A549 (cell line): ENCODE data around the gene HBZ. TPM values are rescaled to one million over a fixed set of nuclear protein-coding genes. Genes with fewer than 3 reads are reported as not detected.
A peak's percentile ranks its signal among the peaks of the same experiment; 100 is the strongest.

Experiments used
- ATAC-seq, 2 experiments: fragments of 200-7000 bp in 1 of 2; fragments of >200 bp in 1 of 2; cut with Nextera tagmentation in 1 of 2; cut with Tn5 transposase in 1 of 2; 3 replicates each; pipeline versions ENCODE4 v1.8.0 to v1.9.1; 2018 to 2020; ENCODE audit warnings: mild to moderate bottlenecking in 1 of 2, moderate library complexity in 1 of 2
- CTCF ChIA-PET: fragments of 300-600 bp; sonication (Branson Sonifier 250); formaldehyde crosslinking; extraction: SDS; loops from one replicate; lab custom pipeline; 2021; ENCODE audit warnings: antibody characterized with exemption, inconsistent platforms; lab: Yijun Ruan, JAX
- POLR2A ChIA-PET: fragments of 350-600 bp; formaldehyde crosslinking; extraction: SDS; loops from one replicate; lab custom pipeline; 2021; ENCODE audit warnings: antibody characterized with exemption, inconsistent platforms; lab: Yijun Ruan, JAX
- DNase-seq, 2 experiments: peaks; one replicate each; pipeline versions ENCODE4 v3.0.0 to v3.0.0-alpha.2; 2011 to 2016; ENCODE audit warnings: low read depth in 1 of 2, low spot score in 1 of 2
- FAIRE-seq: peaks from 2 replicates; lab custom pipeline; 2011; peaks lifted over from hg19 to GRCh38; lab: Jason Lieb, UNC
- H3K27ac ChIP-seq, 2 experiments: fragments of >200 bp; sonication (Bioruptor Twin); formaldehyde crosslinking; 3 replicates each; pipeline ENCODE4 v1.5.1; 2016 to 2017
- H3K4me1 ChIP-seq: fragments of >200 bp; sonication (Bioruptor Twin); formaldehyde crosslinking; 3 replicates; pipeline ENCODE4 v1.6.1; 2016
- H3K4me2 ChIP-seq: fragments of >200 bp; sonication (Bioruptor Twin); formaldehyde crosslinking; 3 replicates; pipeline ENCODE4 v1.6.1; 2016
- H3K4me3 ChIP-seq: fragments of >200 bp; sonication (Bioruptor Twin); formaldehyde crosslinking; 3 replicates; pipeline ENCODE4 v1.5.1; 2016
- H3K9me3 ChIP-seq: fragments of >200 bp; sonication (Bioruptor Twin); formaldehyde crosslinking; 3 replicates; pipeline ENCODE4 v1.6.1; 2016
- BHLHE40 ChIP-seq: IDR thresholded peaks from 2 replicates; pipeline ENCODE4 v1.6.1; 2012; ENCODE audit warnings: low read depth, low read length, inconsistent platforms
- CEBPB ChIP-seq, 2 experiments: fragments of >200 bp in 1 of 2; sonication (Bioruptor Twin) in 1 of 2; formaldehyde crosslinking in 1 of 2; IDR thresholded peaks; 2 replicates each; pipeline ENCODE4 v1.6.1; 2012 to 2016
- EHF ChIP-seq: fragments of 250-450 bp; sonication (Bioruptor Pico); IDR thresholded peaks from 2 replicates; pipeline ENCODE4 v1.5.0; 2020; ENCODE audit warnings: mild to moderate bottlenecking
- FOSB ChIP-seq: fragments of 250-450 bp; sonication (Bioruptor Pico); IDR thresholded peaks from 2 replicates; pipeline ENCODE4 v1.5.0; 2020; ENCODE audit warnings: mild to moderate bottlenecking, moderate library complexity
- GATA3 ChIP-seq: IDR thresholded peaks from 2 replicates; pipeline ENCODE4 v1.6.1; 2012; ENCODE audit warnings: borderline replicate concordance
- HOXB13 ChIP-seq: fragments of 250-450 bp; sonication (Bioruptor Pico); IDR thresholded peaks from 2 replicates; pipeline ENCODE4 v1.5.0; 2020; ENCODE audit warnings: low read depth, mild to moderate bottlenecking, moderate library complexity
- JUNB ChIP-seq: fragments of >200 bp; sonication (Bioruptor Twin); formaldehyde crosslinking; IDR thresholded peaks from 2 replicates; pipeline ENCODE4 v1.6.1; 2016
- KDM1A ChIP-seq: fragments of 200-600 bp; sonication (generic); IDR thresholded peaks from 2 replicates; pipeline ENCODE4 v1.6.1; 2016; ENCODE audit warnings: low read depth, mild to moderate bottlenecking
- NPAS2 ChIP-seq: fragments of 250-450 bp; sonication (Bioruptor Pico); IDR thresholded peaks from 2 replicates; pipeline ENCODE4 v1.8.0; 2022; ENCODE audit warnings: mild to moderate bottlenecking, moderate library complexity, borderline replicate concordance
- NR3C1 ChIP-seq: fragments of >200 bp; sonication (Bioruptor Twin); formaldehyde crosslinking; IDR thresholded peaks from 3 replicates; pipeline ENCODE4 v1.6.1; 2017
- POLR2A ChIP-seq: IDR thresholded peaks from 2 replicates; pipeline ENCODE4 v1.6.1; 2012; ENCODE audit warnings: mild to moderate bottlenecking, low read length
- RAD21 ChIP-seq, 2 experiments: fragments of >200 bp in 1 of 2; sonication (Bioruptor Twin) in 1 of 2; formaldehyde crosslinking in 1 of 2; IDR thresholded peaks in 1 of 2; conservative IDR thresholded peaks in 1 of 2; 2 replicates in 1 of 2; 3 replicates in 1 of 2; pipeline ENCODE4 v1.6.1; 2012 to 2018; ENCODE audit warnings: inconsistent platforms in 1 of 2
- RARB ChIP-seq: fragments of 250-450 bp; sonication (Bioruptor Pico); IDR thresholded peaks from 2 replicates; pipeline ENCODE4 v1.8.0; 2021; ENCODE audit warnings: mild to moderate bottlenecking, moderate library complexity
- RFX5 ChIP-seq: fragments of 450-650 bp; IDR thresholded peaks from 2 replicates; pipeline ENCODE4 v1.7.1; 2014; ENCODE audit warnings: antibody characterized with exemption, mild to moderate bottlenecking, moderate library complexity
- SMC3 ChIP-seq: fragments of >200 bp; sonication (Bioruptor Twin); formaldehyde crosslinking; IDR thresholded peaks from 3 replicates; pipeline ENCODE4 v1.6.1; 2018; ENCODE audit warnings: inconsistent platforms
- ZFP36 ChIP-seq: fragments of 450-650 bp; IDR thresholded peaks from 2 replicates; pipeline ENCODE4 v1.6.1; 2014; ENCODE audit warnings: borderline replicate concordance; ENCODE audit not compliant: partially characterized antibody
- WGBS: methylation state at CpG from one replicate; pipeline ENCODE4 v1.1.6; 2017; ENCODE audit errors: missing lambda C conversion rate; 5-methylcytosine and 5-hydroxymethylcytosine counted together
- polyA plus RNA-seq, 4 experiments: library from polyadenylated mRNA; depleted of rRNA in 3 of 4; stranded (reverse); fragments of >200 nt; fragmentation: RNase III in 1 of 4; extraction: RNeasy Plus Mini Kit Qiagen cat#74134 plus additional on column Dnase treatment in 1 of 4; gene quantifications; 2 replicates in 3 of 4; 3 replicates in 1 of 4; pipeline ENCODE4 v1.2.3, GENCODE V29; 2011 to 2017
- TF ChIP-seq, protein P1 (sequence below): fragments of 250-450 bp; sonication (Bioruptor Pico); IDR thresholded peaks from 2 replicates; pipeline ENCODE4 v1.5.0; 2021; ENCODE audit warnings: mild to moderate bottlenecking, moderate library complexity, borderline replicate concordance
- TF ChIP-seq, protein P2 (sequence below): fragments of 200-600 bp; sonication (generic); IDR thresholded peaks from 2 replicates; pipeline ENCODE4 v1.6.1; 2016; ENCODE audit warnings: antibody characterized with exemption, mild to moderate bottlenecking, moderate library complexity
- TF ChIP-seq, protein P3 (sequence below): fragments of >200 bp; sonication (Bioruptor Twin); formaldehyde crosslinking; IDR thresholded peaks from 3 replicates; pipeline ENCODE4 v1.5.1; 2016
- TF ChIP-seq, protein P4 (sequence below): fragments of >200 bp; sonication (Bioruptor Twin); formaldehyde crosslinking; IDR thresholded peaks from 3 replicates; pipeline ENCODE4 v1.6.1; 2016
- TF ChIP-seq, protein P5 (sequence below): fragments of 250-450 bp; sonication (Bioruptor Pico); IDR thresholded peaks from 2 replicates; pipeline ENCODE4 v1.5.0; 2020; ENCODE audit warnings: low read depth, mild to moderate bottlenecking, moderate library complexity
- TF ChIP-seq, protein P6 (sequence below): fragments of 450-650 bp; IDR thresholded peaks from 2 replicates; pipeline ENCODE4 v1.6.1; 2014; ENCODE audit warnings: antibody characterized with exemption

Gene HBZ
- polyA plus RNA-seq, 2 of the 4 experiments (the other 2 are of a cell fraction) = not detected

- CTCF ChIA-PET = interaction anchor here (2.0 to 5.9 kb wide), 2 partner anchors 11 to 13 kb away, joined by 7 to 54 read pairs; partner anchors contain the start of gene HBQ1
- POLR2A ChIA-PET = interaction anchor here (0.6 kb wide), 1 partner anchor 10 kb away, joined by 6 read pairs; no protein-coding TSS in a partner anchor
- no peak for ATAC-seq
Measured at GRCh38 chr16:194516-194915, 42.1 kb downstream of the HBZ start.

DNA sequence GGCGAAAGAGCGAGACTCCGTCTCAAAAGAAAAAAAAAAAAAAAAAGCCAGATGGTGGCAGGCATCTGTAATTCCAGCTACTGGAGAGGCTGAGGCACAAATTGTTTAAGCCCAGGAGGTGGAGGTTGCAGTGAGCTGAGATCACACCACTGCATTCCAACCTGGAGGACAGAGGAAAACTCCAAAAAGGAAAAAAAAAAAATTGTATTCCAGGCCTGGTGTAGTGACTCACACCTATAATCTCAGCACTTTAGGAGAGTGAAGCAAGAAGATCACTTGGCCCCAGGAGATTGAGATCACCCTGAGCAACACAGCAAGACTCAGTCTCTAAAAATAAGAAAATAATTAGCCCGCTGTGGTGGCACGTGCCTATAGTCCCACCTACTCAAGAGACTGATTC lies 47.9 kb downstream of the HBZ start:
- H3K27ac ChIP-seq = 0 out of 6 replicates have a peak overlapping the region, but pooled peaks of 1 of the 2 experiments have one; percentile 4
- FAIRE-seq = no peak
- 96% methylated on average over 5 of the region's 5 CpGs for WGBS
- H3K9me3 ChIP-seq = no peaks in the 10 kb centered on the region
- CTCF ChIA-PET = interaction anchor here (1.1 to 2.3 kb wide), 5 partner anchors 9 to 162 kb away, joined by 3 to 12 read pairs (median 7); partner anchors contain the start of gene HBQ1
- no peak overlapping the region for H3K4me3 ChIP-seq
- peak; percentile 67 to 73; a peak in 4 of 6 replicates for ATAC-seq
- POLR2A ChIA-PET = interaction anchor here (0.7 kb wide), 1 partner anchor 15 kb away, joined by 8 read pairs; no protein-coding TSS in a partner anchor
- H3K4me2 ChIP-seq = no peak overlapping the region
- no peak for DNase-seq
- H3K4me1 ChIP-seq = peaks cover 5% of the 10 kb centered on the region; the same call in 1 of the 3 replicates
- TF ChIP-seq, protein P1, sequence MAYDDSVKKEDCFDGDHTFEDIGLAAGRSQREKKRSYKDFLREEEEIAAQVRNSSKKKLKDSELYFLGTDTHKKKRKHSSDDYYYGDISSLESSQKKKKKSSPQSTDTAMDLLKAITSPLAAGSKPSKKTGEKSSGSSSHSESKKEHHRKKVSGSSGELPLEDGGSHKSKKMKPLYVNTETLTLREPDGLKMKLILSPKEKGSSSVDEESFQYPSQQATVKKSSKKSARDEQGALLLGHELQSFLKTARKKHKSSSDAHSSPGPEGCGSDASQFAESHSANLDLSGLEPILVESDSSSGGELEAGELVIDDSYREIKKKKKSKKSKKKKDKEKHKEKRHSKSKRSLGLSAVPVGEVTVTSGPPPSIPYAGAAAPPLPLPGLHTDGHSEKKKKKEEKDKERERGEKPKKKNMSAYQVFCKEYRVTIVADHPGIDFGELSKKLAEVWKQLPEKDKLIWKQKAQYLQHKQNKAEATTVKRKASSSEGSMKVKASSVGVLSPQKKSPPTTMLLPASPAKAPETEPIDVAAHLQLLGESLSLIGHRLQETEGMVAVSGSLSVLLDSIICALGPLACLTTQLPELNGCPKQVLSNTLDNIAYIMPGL = no peak
- TF ChIP-seq POLR2A (no peak), EHF (CRISPR knock-in tag) (no peak), JUNB (no peak), SMC3 (no peak), RAD21 (conservative IDR thresholded peaks at IDR 0.05 in 1 of 2, IDR thresholded peaks at IDR 0.05 in 1 of 2) (no peak), ZFP36 (no peak), HOXB13 (CRISPR knock-in tag) (no peak), CEBPB (IDR thresholded peaks at IDR 0.05) (no peak), RFX5 (no peak), GATA3 (no peak), NPAS2 (CRISPR knock-in tag) (no peak)
- TF ChIP-seq, protein P2, sequence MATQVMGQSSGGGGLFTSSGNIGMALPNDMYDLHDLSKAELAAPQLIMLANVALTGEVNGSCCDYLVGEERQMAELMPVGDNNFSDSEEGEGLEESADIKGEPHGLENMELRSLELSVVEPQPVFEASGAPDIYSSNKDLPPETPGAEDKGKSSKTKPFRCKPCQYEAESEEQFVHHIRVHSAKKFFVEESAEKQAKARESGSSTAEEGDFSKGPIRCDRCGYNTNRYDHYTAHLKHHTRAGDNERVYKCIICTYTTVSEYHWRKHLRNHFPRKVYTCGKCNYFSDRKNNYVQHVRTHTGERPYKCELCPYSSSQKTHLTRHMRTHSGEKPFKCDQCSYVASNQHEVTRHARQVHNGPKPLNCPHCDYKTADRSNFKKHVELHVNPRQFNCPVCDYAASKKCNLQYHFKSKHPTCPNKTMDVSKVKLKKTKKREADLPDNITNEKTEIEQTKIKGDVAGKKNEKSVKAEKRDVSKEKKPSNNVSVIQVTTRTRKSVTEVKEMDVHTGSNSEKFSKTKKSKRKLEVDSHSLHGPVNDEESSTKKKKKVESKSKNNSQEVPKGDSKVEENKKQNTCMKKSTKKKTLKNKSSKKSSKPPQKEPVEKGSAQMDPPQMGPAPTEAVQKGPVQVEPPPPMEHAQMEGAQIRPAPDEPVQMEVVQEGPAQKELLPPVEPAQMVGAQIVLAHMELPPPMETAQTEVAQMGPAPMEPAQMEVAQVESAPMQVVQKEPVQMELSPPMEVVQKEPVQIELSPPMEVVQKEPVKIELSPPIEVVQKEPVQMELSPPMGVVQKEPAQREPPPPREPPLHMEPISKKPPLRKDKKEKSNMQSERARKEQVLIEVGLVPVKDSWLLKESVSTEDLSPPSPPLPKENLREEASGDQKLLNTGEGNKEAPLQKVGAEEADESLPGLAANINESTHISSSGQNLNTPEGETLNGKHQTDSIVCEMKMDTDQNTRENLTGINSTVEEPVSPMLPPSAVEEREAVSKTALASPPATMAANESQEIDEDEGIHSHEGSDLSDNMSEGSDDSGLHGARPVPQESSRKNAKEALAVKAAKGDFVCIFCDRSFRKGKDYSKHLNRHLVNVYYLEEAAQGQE = no peak
- TF ChIP-seq, protein P3, sequence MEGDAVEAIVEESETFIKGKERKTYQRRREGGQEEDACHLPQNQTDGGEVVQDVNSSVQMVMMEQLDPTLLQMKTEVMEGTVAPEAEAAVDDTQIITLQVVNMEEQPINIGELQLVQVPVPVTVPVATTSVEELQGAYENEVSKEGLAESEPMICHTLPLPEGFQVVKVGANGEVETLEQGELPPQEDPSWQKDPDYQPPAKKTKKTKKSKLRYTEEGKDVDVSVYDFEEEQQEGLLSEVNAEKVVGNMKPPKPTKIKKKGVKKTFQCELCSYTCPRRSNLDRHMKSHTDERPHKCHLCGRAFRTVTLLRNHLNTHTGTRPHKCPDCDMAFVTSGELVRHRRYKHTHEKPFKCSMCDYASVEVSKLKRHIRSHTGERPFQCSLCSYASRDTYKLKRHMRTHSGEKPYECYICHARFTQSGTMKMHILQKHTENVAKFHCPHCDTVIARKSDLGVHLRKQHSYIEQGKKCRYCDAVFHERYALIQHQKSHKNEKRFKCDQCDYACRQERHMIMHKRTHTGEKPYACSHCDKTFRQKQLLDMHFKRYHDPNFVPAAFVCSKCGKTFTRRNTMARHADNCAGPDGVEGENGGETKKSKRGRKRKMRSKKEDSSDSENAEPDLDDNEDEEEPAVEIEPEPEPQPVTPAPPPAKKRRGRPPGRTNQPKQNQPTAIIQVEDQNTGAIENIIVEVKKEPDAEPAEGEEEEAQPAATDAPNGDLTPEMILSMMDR = no peak
- TF ChIP-seq, protein P4, sequence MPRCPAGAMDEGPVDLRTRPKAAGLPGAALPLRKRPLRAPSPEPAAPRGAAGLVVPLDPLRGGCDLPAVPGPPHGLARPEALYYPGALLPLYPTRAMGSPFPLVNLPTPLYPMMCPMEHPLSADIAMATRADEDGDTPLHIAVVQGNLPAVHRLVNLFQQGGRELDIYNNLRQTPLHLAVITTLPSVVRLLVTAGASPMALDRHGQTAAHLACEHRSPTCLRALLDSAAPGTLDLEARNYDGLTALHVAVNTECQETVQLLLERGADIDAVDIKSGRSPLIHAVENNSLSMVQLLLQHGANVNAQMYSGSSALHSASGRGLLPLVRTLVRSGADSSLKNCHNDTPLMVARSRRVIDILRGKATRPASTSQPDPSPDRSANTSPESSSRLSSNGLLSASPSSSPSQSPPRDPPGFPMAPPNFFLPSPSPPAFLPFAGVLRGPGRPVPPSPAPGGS = no peak

More at GRCh38 chr16:194516-194915, 42.1 kb downstream of the HBZ start:
- Histone ChIP-seq H3K9me3 (no peaks in the 10 kb centered on the region), H3K4me3 (no peak overlapping the region), H3K4me1 (no peaks in the 10 kb centered on the region)
- WGBS = 97% methylated on average over 6 of the region's 6 CpGs
- no peak for DNase-seq
- no peak for TF ChIP-seq RARB (CRISPR knock-in tag)
- no peak for TF ChIP-seq ZFP36
- TF ChIP-seq NR3C1 = no peak
- TF ChIP-seq, protein P5, sequence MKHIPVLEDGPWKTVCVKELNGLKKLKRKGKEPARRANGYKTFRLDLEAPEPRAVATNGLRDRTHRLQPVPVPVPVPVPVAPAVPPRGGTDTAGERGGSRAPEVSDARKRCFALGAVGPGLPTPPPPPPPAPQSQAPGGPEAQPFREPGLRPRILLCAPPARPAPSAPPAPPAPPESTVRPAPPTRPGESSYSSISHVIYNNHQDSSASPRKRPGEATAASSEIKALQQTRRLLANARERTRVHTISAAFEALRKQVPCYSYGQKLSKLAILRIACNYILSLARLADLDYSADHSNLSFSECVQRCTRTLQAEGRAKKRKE (CRISPR knock-in tag) = no peak
- TF ChIP-seq, protein P1 = no peak
- TF ChIP-seq CEBPB (IDR thresholded peaks at IDR 0.05) = no peak
- no peak for TF ChIP-seq BHLHE40
- TF ChIP-seq, protein P6, sequence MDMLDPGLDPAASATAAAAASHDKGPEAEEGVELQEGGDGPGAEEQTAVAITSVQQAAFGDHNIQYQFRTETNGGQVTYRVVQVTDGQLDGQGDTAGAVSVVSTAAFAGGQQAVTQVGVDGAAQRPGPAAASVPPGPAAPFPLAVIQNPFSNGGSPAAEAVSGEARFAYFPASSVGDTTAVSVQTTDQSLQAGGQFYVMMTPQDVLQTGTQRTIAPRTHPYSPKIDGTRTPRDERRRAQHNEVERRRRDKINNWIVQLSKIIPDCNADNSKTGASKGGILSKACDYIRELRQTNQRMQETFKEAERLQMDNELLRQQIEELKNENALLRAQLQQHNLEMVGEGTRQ = no peak
- no peak for TF ChIP-seq FOSB (CRISPR knock-in tag)
- no peak for TF ChIP-seq KDM1A
- TF ChIP-seq, all 56 proteins: peak for 0
- H3K4me2 ChIP-seq = no peak overlapping the region
- H3K27ac ChIP-seq = no peak overlapping the region
- no peak for FAIRE-seq
